ENCODE results near the gene TNXB.

TNXB gene

DNA sequence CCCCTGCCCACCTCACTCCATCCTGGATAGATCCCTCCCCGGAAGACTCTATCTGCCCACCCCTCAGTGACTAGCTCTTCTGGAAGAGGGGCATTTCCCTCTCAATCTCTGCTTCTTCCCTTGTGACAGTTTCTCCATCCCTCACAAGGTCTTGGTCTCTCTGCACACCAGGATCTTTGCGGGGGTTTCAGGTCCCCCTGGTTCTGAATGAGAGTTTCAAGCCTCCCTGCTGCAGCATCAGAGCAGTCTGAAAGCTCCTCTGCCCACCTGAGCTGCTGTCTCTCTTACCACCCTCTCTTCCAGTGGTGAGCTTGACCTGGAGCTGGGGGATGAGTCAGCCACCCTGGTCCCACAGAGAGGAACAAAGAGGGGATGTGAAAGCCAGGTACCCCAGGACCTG is 24.4 kb downstream of the TNXB start:
- peaks cover 6% of the 10 kb centered on the region for H3K4me1 Mint-ChIP-seq
- H3K36me3 Mint-ChIP-seq (ENCODE audit: insufficient read depth) = peaks cover 1% of the 10 kb centered on the region
- H3K27me3 Mint-ChIP-seq = peaks cover 66% of the 10 kb centered on the region

DNA sequence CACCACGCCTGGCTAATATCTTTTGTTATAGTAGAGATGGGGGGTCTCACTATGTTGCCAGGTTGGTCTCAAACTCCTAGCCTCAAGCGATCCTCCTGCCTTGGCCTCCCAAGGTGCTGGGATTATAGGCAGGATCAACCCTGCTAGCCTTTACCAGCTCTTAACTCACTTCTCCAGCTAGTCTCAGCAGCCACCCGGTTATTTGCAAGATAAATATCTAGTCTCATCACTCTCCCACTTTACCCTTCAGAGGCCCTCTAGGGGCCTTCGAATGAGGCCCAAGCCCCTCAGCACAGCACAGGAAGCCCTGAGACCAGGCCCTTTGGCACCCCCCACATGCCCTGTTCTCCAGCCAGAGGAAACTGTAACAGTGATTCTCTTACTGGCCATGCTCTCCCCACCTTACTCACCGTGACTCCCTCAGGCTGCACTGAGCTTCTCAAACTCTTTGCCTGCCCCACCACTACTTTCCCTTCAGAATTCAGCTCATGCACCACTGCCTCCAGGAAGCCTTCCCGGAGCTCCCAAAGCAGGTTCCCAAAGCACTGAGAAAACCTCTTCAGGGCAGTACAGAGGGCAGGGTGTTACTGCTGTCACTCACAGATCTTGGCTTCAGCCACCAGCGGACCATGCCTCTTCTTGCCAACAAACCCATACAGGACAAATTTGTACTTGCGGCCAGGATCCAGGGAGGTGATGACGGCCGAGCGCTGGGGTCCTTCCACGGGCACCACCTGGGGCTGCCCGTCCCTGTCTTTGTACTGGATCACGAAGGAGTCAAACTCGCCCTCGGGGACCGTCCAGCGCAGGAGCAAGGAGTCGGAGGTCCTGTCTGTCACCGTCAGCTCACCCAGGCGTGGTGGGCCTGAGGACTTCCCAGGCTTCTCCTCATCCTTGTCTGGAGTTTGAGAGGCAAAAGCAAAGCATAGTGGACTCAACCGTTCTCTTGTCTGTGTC is 25.0 kb downstream of the TNXB start:
- H3K9me3 Mint-ChIP-seq = no peaks in the 10 kb centered on the region
- H3K36me3 Mint-ChIP-seq (ENCODE audit: insufficient read depth) = peaks cover 1% of the 10 kb centered on the region
- no peak for DNase-seq (ENCODE audit: low spot score in 2 of 2)
- H3K4me1 Mint-ChIP-seq = peaks cover 6% of the 10 kb centered on the region
- H3K4me3 Mint-ChIP-seq = no peak overlapping the region
- no peak overlapping the region for H3K27ac Mint-ChIP-seq (ENCODE audit: low read depth)
- ATAC-seq (replicated peaks; ENCODE audit: extremely low read depth, poor library complexity, severe bottlenecking) = no peak
- peaks cover 66% of the 10 kb centered on the region for H3K27me3 Mint-ChIP-seq

More for the DNA sequence above, 24.4 kb downstream of the TNXB start:
- no peak overlapping the region for H3K4me3 Mint-ChIP-seq
- ATAC-seq (replicated peaks; ENCODE audit: extremely low read depth, poor library complexity, severe bottlenecking) (no peak), DNase-seq (ENCODE audit: low spot score in 2 of 2) (no peak)
- no peaks in the 10 kb centered on the region for H3K9me3 Mint-ChIP-seq
- no peak overlapping the region for H3K27ac Mint-ChIP-seq (ENCODE audit: low read depth)

DNA sequence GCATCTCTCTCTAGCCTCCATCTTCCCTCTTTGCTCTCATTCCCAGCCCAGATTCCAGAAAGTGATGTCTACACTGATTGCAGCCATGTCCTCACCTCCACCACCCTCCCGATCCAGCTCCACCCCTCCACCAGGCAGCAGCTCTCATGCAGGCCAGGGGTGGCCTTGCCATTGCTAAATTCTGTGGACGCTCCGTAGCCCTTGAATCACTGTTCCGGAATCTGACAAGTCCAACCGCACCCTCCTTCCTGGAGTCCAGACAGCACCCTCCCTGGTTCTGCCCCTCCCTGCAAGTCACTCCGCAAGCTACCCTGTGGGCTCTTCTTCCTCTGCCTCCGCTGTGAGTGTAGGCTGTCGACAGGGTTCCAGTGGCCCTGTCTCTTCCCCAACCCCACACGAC is 26.2 kb downstream of the TNXB start:
- Mint-ChIP-seq H3K4me1 (peaks cover 6% of the 10 kb centered on the region), H3K9me3 (no peaks in the 10 kb centered on the region), H3K36me3 (ENCODE audit: insufficient read depth) (peaks cover 1% of the 10 kb centered on the region), H3K27me3 (peaks cover 66% of the 10 kb centered on the region), H3K27ac (ENCODE audit: low read depth) (peak overlapping the region; percentile 30), H3K4me3 (no peak overlapping the region)
- DNase-seq (ENCODE audit: low spot score in 2 of 2) = no peak
- ATAC-seq (replicated peaks; ENCODE audit: extremely low read depth, poor library complexity, severe bottlenecking) = no peak

DNA sequence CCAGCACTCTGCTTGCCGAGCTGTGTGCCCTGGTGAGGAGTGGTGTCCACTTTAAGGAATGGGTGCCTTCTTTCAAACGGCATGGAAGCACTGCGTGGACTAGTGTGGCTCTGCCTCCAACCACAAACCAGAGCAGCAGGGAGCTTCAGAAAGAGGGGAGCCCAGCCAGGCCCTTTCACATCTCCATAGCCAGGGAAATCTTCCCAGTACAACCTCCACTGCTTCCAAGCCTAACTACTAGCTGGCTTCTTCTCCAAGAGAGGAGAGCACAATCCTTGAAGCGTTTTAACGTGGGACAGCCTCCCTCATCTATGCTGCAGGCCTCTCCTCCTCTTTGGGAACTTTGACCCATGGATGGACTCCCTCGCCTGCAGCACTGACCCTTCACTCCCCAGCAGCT is 26.7 kb downstream of the TNXB start:
- H3K4me3 Mint-ChIP-seq = no peak overlapping the region
- H3K27ac Mint-ChIP-seq (ENCODE audit: low read depth) = no peak overlapping the region
- H3K9me3 Mint-ChIP-seq = no peaks in the 10 kb centered on the region
- H3K36me3 Mint-ChIP-seq (ENCODE audit: insufficient read depth) = peaks cover 1% of the 10 kb centered on the region
- H3K4me1 Mint-ChIP-seq = peaks cover 6% of the 10 kb centered on the region
- ATAC-seq (replicated peaks; ENCODE audit: extremely low read depth, poor library complexity, severe bottlenecking) = no peak
- DNase-seq (ENCODE audit: low spot score in 2 of 2) = no peak
- H3K27me3 Mint-ChIP-seq = peaks cover 66% of the 10 kb centered on the region

DNA sequence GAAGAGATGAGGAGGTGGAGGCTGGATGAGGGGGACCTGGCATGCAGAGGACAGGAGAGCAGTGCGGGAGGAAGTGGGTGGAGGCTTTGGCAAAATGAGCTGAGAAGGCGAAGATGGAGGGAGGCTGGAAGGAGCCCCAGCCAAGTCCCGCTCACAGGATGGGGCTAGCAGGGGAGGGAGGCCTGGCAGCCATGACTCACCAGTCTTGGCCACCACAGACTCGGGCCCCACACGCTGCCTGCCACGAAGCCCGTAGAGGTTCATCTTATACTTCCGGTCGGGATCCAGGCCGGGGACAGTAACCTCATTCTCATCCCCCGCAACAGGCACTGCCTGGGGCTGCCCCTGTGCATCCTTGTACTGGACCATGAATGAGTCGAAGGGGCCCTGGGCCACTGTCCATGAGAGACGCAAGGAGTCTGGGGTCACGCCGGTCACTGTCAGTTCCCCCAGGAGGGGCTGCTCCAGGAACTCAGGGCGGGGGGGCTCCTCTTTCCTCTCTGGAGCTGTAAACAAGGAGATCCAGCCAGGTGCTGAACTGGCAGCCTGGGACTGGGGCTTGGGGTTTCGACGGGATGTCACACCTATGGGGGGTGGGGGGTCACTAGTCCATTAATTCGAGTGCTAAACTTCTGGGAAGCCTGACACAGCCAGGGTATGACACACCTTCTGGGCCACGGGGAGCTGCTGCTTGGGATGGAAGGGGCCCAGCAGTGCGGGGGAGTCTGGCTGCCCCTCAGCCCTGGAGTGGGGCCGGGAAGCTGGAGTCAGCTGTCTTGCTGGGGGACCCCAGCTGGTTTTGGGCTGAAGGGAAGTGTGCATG is 27.8 kb downstream of the TNXB start:
- Mint-ChIP-seq H3K4me1 (no peaks in the 10 kb centered on the region), H3K36me3 (ENCODE audit: insufficient read depth) (no peaks in the 10 kb centered on the region), H3K27ac (ENCODE audit: low read depth) (no peak overlapping the region), H3K9me3 (no peaks in the 10 kb centered on the region), H3K27me3 (peaks cover 59% of the 10 kb centered on the region), H3K4me3 (no peak overlapping the region)
- DNase-seq (ENCODE audit: low spot score in 2 of 2) (no peak), ATAC-seq (replicated peaks; ENCODE audit: extremely low read depth, poor library complexity, severe bottlenecking) (no peak)

DNA sequence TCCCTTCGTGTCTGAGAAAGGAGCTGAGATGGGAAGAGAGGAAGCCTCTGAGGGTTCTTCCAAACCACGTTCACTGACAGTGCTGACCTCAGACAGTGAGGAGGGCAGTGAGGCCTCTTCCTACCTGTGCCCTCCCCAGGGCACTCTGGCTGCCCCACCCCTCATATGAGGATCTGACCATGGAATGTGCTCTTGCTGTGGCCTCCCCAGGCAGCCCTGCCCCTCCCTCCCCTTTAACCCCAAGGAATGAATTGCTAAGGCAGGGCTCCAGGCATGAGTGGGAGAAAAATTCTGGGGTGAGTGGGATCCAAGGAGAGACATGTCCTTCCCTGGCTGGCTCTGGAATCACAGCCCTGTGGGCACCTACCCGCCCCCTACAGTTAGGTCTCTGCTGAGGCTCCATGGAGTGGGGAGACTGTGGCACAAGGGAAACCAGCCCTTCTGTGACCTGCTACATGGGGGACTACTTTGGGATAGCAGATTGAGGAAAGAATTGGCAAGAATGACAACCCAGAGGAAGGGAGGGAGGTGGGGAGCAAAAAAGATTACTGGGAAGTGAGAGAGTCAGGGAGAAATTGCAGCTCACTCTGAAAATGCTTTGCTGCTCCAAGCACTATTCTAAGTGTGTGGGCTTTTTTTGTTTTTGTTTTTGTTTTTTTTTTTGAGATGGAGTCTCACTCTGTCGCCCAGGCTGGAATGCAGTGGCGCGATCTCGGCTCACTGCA is 29.4 kb downstream of the TNXB start:
- H3K36me3 Mint-ChIP-seq (ENCODE audit: insufficient read depth) = no peaks in the 10 kb centered on the region
- DNase-seq (ENCODE audit: low spot score in 2 of 2) (no peak), ATAC-seq (replicated peaks; ENCODE audit: extremely low read depth, poor library complexity, severe bottlenecking) (no peak)
- no peak overlapping the region for H3K4me3 Mint-ChIP-seq
- peaks cover 51% of the 10 kb centered on the region for H3K27me3 Mint-ChIP-seq
- H3K27ac Mint-ChIP-seq (ENCODE audit: low read depth) = no peak overlapping the region
- no peaks in the 10 kb centered on the region for H3K9me3 Mint-ChIP-seq
- H3K4me1 Mint-ChIP-seq = no peaks in the 10 kb centered on the region

DNA sequence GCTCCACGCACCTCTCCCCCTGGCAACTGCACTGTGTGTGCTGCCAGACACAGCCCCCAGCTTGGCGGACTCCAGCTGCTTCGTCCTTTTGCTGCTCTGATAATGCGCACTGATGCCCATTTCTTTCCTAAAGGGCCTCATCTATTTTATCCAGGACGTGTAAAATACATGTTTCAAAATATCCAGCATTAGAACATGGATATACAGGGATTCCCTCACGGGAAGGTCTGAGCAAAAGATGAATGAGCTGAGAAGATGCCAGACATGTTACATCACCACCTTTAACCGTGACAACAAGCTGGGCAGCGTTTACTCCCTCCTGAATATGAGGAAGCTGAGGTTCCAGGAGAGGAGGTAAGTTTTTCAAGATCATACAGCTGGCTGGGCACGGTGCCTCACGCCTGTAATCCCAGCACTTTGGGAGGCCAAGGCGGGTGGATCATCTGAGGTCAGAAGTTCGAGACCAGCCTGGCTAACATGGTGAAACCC is 32.8 kb downstream of the TNXB start:
- no peaks in the 10 kb centered on the region for H3K9me3 Mint-ChIP-seq
- peaks cover 36% of the 10 kb centered on the region for H3K27me3 Mint-ChIP-seq
- no peak for DNase-seq (ENCODE audit: low spot score in 2 of 2)
- ATAC-seq (replicated peaks; ENCODE audit: extremely low read depth, poor library complexity, severe bottlenecking) = no peak
- no peak overlapping the region for H3K27ac Mint-ChIP-seq (ENCODE audit: low read depth)
- H3K36me3 Mint-ChIP-seq (ENCODE audit: insufficient read depth) = no peaks in the 10 kb centered on the region
- no peaks in the 10 kb centered on the region for H3K4me1 Mint-ChIP-seq
- no peak overlapping the region for H3K4me3 Mint-ChIP-seq

DNA sequence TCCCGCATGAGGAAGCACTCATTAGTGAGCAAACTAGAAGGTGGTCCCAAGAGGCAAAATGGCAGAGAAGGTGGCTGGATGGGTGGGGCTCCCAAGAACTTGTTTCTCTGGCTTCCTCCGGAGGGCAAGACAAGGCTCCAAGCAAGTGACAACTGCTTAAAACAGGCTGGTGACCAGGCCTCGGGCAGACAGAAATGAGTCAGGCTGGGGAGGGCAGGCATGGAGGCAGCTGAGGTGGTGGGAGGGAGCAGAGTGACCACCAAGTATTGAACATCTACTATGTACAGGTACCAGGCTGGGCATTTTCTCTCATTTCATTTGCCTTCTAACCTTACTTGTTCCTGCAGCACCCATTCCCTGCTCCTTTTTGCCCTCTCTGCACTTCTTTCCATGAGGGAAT is 33.4 kb downstream of the TNXB start:
- DNase-seq (ENCODE audit: low spot score in 2 of 2) (no peak), ATAC-seq (replicated peaks; ENCODE audit: extremely low read depth, poor library complexity, severe bottlenecking) (no peak)
- H3K27me3 Mint-ChIP-seq = peaks cover 34% of the 10 kb centered on the region
- H3K4me1 Mint-ChIP-seq = no peaks in the 10 kb centered on the region
- no peaks in the 10 kb centered on the region for H3K9me3 Mint-ChIP-seq
- H3K27ac Mint-ChIP-seq (ENCODE audit: low read depth) = no peak overlapping the region
- H3K4me3 Mint-ChIP-seq = no peak overlapping the region
- H3K36me3 Mint-ChIP-seq (ENCODE audit: insufficient read depth) = no peaks in the 10 kb centered on the region

DNA sequence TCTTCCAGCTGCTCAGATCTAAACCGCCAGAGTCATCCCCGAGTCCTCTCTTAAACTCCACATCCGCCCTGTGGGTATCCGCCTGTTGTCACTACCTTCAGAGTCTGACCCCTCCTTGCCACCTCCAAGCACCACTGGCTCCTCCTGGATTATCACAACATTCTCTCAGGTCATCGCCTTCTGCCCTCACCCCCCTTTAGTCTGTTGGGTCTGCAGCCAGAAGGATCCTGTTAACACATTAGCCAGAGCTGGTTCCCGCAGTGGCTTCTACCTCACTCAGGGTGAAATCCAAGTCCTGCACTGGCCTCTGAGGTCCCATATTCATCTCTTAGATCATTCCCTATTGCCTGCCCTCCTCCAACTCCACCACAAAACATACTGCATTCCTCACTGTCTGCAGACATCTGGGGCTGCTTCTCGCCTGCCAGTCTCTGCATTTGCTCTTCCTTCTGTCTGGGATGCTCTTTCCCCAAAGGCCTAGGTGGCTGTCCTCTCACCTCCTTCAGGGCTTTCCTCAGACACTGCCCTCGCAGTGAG is 34.1 kb downstream of the TNXB start:
- Mint-ChIP-seq H3K4me3 (no peak overlapping the region), H3K4me1 (no peaks in the 10 kb centered on the region), H3K9me3 (no peaks in the 10 kb centered on the region), H3K27me3 (peaks cover 37% of the 10 kb centered on the region), H3K27ac (ENCODE audit: low read depth) (no peak overlapping the region), H3K36me3 (ENCODE audit: insufficient read depth) (no peaks in the 10 kb centered on the region)
- ATAC-seq (replicated peaks; ENCODE audit: extremely low read depth, poor library complexity, severe bottlenecking) (no peak), DNase-seq (ENCODE audit: low spot score in 2 of 2) (no peak)

DNA sequence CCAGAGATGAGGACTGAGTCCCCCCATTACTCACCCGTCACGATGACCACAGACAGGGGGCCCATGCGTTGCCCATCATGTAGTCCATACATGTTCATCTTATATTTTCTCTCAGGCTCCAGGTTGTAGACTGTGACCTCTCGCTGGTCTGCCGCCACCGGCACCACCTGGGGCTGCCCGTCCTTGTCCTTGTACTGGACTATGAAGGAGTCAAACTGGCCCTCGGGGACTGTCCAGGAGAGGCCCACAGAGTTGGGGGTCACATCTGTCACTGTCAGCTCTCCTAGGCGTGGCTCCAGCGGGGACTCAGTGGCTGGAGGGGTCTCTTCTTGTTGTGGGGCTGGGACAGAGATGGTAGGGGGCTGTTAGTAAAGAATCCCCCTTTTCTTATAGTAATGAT is 35.5 kb downstream of the TNXB start:
- DNase-seq (ENCODE audit: low spot score in 2 of 2) (no peak), ATAC-seq (replicated peaks; ENCODE audit: extremely low read depth, poor library complexity, severe bottlenecking) (no peak)
- Mint-ChIP-seq H3K36me3 (ENCODE audit: insufficient read depth) (no peaks in the 10 kb centered on the region), H3K4me1 (no peaks in the 10 kb centered on the region), H3K4me3 (no peak overlapping the region), H3K9me3 (no peaks in the 10 kb centered on the region), H3K27me3 (peaks cover 48% of the 10 kb centered on the region), H3K27ac (ENCODE audit: low read depth) (no peak overlapping the region)

DNA sequence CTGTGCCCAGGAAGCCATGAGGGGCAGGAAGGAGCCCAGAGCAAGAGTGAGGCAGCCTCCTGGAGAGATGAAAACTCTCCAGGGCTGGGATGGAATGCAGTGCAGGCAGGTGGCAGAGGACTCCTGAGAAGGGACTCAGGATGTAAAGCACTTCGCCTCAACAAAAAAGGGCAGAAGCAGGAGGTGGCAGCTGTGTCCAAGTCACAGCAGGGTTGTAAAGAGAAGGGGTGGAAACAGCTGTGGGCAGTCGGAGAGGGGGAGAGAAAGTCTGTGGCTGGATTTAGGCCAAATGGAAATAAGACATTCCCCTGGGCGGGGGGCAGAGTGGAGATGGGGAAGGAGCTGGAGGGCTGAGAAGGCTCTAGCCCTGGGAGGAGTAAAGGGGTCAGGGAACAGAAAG is 36.0 kb downstream of the TNXB start:
- no peak for ATAC-seq (replicated peaks; ENCODE audit: extremely low read depth, poor library complexity, severe bottlenecking)
- H3K9me3 Mint-ChIP-seq = no peaks in the 10 kb centered on the region
- peaks cover 48% of the 10 kb centered on the region for H3K27me3 Mint-ChIP-seq
- no peaks in the 10 kb centered on the region for H3K4me1 Mint-ChIP-seq
- H3K27ac Mint-ChIP-seq (ENCODE audit: low read depth) = no peak overlapping the region
- DNase-seq (ENCODE audit: low spot score in 2 of 2) = no peak
- H3K4me3 Mint-ChIP-seq = no peak overlapping the region
- no peaks in the 10 kb centered on the region for H3K36me3 Mint-ChIP-seq (ENCODE audit: insufficient read depth)

Measured in central memory CD8-positive, alpha-beta T cell (primary cell).